A549 (cell line): ENCODE results near the gene CPT1A. TPM values are rescaled to one million over a fixed set of nuclear protein-coding genes. Genes with fewer than 3 reads are reported as not detected.
"Not testable (repeated sequence)": the region's sequence is repeated elsewhere in the genome, so short reads cannot be mapped to it uniquely, and the experiment has no call there.

Source experiments
- ATAC-seq, 2 experiments: fragments of 200-7000 bp in 1 of 2; fragments of >200 bp in 1 of 2; cut with Nextera tagmentation in 1 of 2; cut with Tn5 transposase in 1 of 2; 3 replicates each; pipeline versions ENCODE4 v1.8.0 to v1.9.1; 2018 to 2020; ENCODE audit warnings: mild to moderate bottlenecking in 1 of 2, moderate library complexity in 1 of 2
- CTCF ChIA-PET: fragments of 300-600 bp; sonication (Branson Sonifier 250); formaldehyde crosslinking; extraction: SDS; loops from one replicate; lab custom pipeline; 2021; ENCODE audit warnings: antibody characterized with exemption, inconsistent platforms; lab: Yijun Ruan, JAX
- POLR2A ChIA-PET: fragments of 350-600 bp; formaldehyde crosslinking; extraction: SDS; loops from one replicate; lab custom pipeline; 2021; ENCODE audit warnings: antibody characterized with exemption, inconsistent platforms; lab: Yijun Ruan, JAX
- DNase-seq, 2 experiments: peaks; one replicate each; pipeline versions ENCODE4 v3.0.0 to v3.0.0-alpha.2; 2011 to 2016; ENCODE audit warnings: low read depth in 1 of 2, low spot score in 1 of 2
- FAIRE-seq: peaks from 2 replicates; lab custom pipeline; 2011; peaks lifted over from hg19 to GRCh38; lab: Jason Lieb, UNC
- H3K27ac ChIP-seq, 2 experiments: fragments of >200 bp; sonication (Bioruptor Twin); formaldehyde crosslinking; 3 replicates each; pipeline ENCODE4 v1.5.1; 2016 to 2017
- H3K4me1 ChIP-seq: fragments of >200 bp; sonication (Bioruptor Twin); formaldehyde crosslinking; 3 replicates; pipeline ENCODE4 v1.6.1; 2016
- H3K4me2 ChIP-seq: fragments of >200 bp; sonication (Bioruptor Twin); formaldehyde crosslinking; 3 replicates; pipeline ENCODE4 v1.6.1; 2016
- H3K4me3 ChIP-seq: fragments of >200 bp; sonication (Bioruptor Twin); formaldehyde crosslinking; 3 replicates; pipeline ENCODE4 v1.5.1; 2016
- H3K9me3 ChIP-seq: fragments of >200 bp; sonication (Bioruptor Twin); formaldehyde crosslinking; 3 replicates; pipeline ENCODE4 v1.6.1; 2016
- CBX8 ChIP-seq: fragments of 200-600 bp; sonication (generic); IDR thresholded peaks from 2 replicates; pipeline ENCODE4 v1.6.1; 2016
- CEBPB ChIP-seq, 2 experiments: fragments of >200 bp in 1 of 2; sonication (Bioruptor Twin) in 1 of 2; formaldehyde crosslinking in 1 of 2; IDR thresholded peaks; 2 replicates each; pipeline ENCODE4 v1.6.1; 2012 to 2016
- CTCF ChIP-seq: fragments of >200 bp; sonication (Bioruptor Twin); formaldehyde crosslinking; IDR thresholded peaks from 3 replicates; pipeline ENCODE4 v1.5.1; 2016
- EHMT2 ChIP-seq: fragments of 200-600 bp; sonication (generic); IDR thresholded peaks from 2 replicates; pipeline ENCODE4 v1.6.1; 2016; ENCODE audit warnings: antibody characterized with exemption, low read depth, mild to moderate bottlenecking, moderate library complexity
- HEYL ChIP-seq: fragments of 250-450 bp; sonication (Bioruptor Pico); IDR thresholded peaks from 2 replicates; pipeline ENCODE4 v1.8.0; 2021; ENCODE audit warnings: mild to moderate bottlenecking, moderate library complexity
- HOXA7 ChIP-seq: fragments of 250-450 bp; sonication (Bioruptor Pico); IDR thresholded peaks from 2 replicates; pipeline ENCODE4 v1.5.0; 2020; ENCODE audit warnings: mild to moderate bottlenecking, moderate library complexity
- MAFK ChIP-seq: fragments of 450-650 bp; IDR thresholded peaks from 2 replicates; pipeline ENCODE4 v1.6.1; 2014; ENCODE audit not compliant: partially characterized antibody
- NR3C1 ChIP-seq: fragments of >200 bp; sonication (Bioruptor Twin); formaldehyde crosslinking; IDR thresholded peaks from 3 replicates; pipeline ENCODE4 v1.6.1; 2017
- POLR2A ChIP-seq: IDR thresholded peaks from 2 replicates; pipeline ENCODE4 v1.6.1; 2012; ENCODE audit warnings: mild to moderate bottlenecking, low read length
- RAD21 ChIP-seq, 2 experiments: fragments of >200 bp in 1 of 2; sonication (Bioruptor Twin) in 1 of 2; formaldehyde crosslinking in 1 of 2; IDR thresholded peaks in 1 of 2; conservative IDR thresholded peaks in 1 of 2; 2 replicates in 1 of 2; 3 replicates in 1 of 2; pipeline ENCODE4 v1.6.1; 2012 to 2018; ENCODE audit warnings: inconsistent platforms in 1 of 2
- RARB ChIP-seq: fragments of 250-450 bp; sonication (Bioruptor Pico); IDR thresholded peaks from 2 replicates; pipeline ENCODE4 v1.8.0; 2021; ENCODE audit warnings: mild to moderate bottlenecking, moderate library complexity
- REST ChIP-seq: fragments of 200-600 bp; sonication (generic); IDR thresholded peaks from 2 replicates; pipeline ENCODE4 v1.6.1; 2016; ENCODE audit warnings: antibody characterized with exemption, mild to moderate bottlenecking, moderate library complexity
- SMC3 ChIP-seq: fragments of >200 bp; sonication (Bioruptor Twin); formaldehyde crosslinking; IDR thresholded peaks from 3 replicates; pipeline ENCODE4 v1.6.1; 2018; ENCODE audit warnings: inconsistent platforms
- ZC3H11A ChIP-seq: fragments of 450-650 bp; IDR thresholded peaks from 2 replicates; pipeline ENCODE4 v1.6.1; 2014; ENCODE audit warnings: antibody characterized with exemption, mild to moderate bottlenecking
- WGBS: methylation state at CpG from one replicate; pipeline ENCODE4 v1.1.6; 2017; ENCODE audit errors: missing lambda C conversion rate; 5-methylcytosine and 5-hydroxymethylcytosine counted together
- polyA minus RNA-seq: library from RNA; depleted of rRNA, polyadenylated mRNA; stranded (reverse); fragments of >200 nt; gene quantifications from 2 replicates; pipeline ENCODE4 v1.2.3, GENCODE V29; 2011; rRNA and poly(A)+ RNA removed
- polyA plus RNA-seq, 4 experiments: library from polyadenylated mRNA; depleted of rRNA in 3 of 4; stranded (reverse); fragments of >200 nt; fragmentation: RNase III in 1 of 4; extraction: RNeasy Plus Mini Kit Qiagen cat#74134 plus additional on column Dnase treatment in 1 of 4; gene quantifications; 2 replicates in 3 of 4; 3 replicates in 1 of 4; pipeline ENCODE4 v1.2.3, GENCODE V29; 2011 to 2017
- TF ChIP-seq, protein P1 (sequence below): IDR thresholded peaks from 2 replicates; pipeline ENCODE4 v1.6.1; 2012; ENCODE audit warnings: low read depth, borderline replicate concordance
- TF ChIP-seq, protein P2 (sequence below): IDR thresholded peaks from 2 replicates; pipeline ENCODE4 v1.6.1; 2012

CPT1A gene
- polyA plus RNA-seq (2011; rRNA removed) = 15.0 and 27.5 TPM in 2 replicates
- 9.6 and 12.4 TPM in 2 replicates for polyA plus RNA-seq (2012; cell fraction: cytosol; rRNA removed)
- 23.1 and 25.3 TPM in 2 replicates for polyA plus RNA-seq (2012; cell fraction: nucleus; rRNA removed)
- 19.3 to 21.4 TPM (median 20.5 TPM) in 3 replicates for polyA plus RNA-seq (2017; fragmentation: RNase III; extraction: RNeasy Plus Mini Kit Qiagen cat#74134 plus additional on column Dnase treatment)
- 59.3 and 64.3 TPM in 2 replicates for polyA minus RNA-seq

GRCh38 chr11:68841718-68842426, at the start of gene CPT1A:
Gene CPT1A (minus strand): TSS chr11:68841916. CDS start chr11:68815474, 26,442 bp downstream.
- FAIRE-seq = no peak
- WGBS = 36% methylated on average over 31 of the region's 82 CpGs
- ATAC-seq = peak; percentile 74 to 79
- Histone ChIP-seq H3K9me3 (no peaks in the 10 kb centered on the region), H3K4me3 (peak within 1 kb of the TSS; percentile 86), H3K4me1 (peaks cover 28% of the 10 kb centered on the region), H3K27ac (peak within 1 kb of the TSS; percentile 79 to 93), H3K4me2 (peak within 1 kb of the TSS; percentile 84)
- CTCF ChIA-PET = interaction anchor here (1.1 to 1.2 kb wide), 3 partner anchors 16 to 153 kb away, joined by 3 to 4 read pairs (median 3); no protein-coding TSS in a partner anchor
- POLR2A ChIA-PET = no interaction called here
- no peak for TF ChIP-seq HEYL (CRISPR knock-in tag)
- no peak for TF ChIP-seq MAFK
- no peak for TF ChIP-seq RARB
- no peak for TF ChIP-seq REST
- no peak for TF ChIP-seq CBX8
- peak; percentile 26; the same call in 1 of the 2 replicates for TF ChIP-seq POLR2A
- TF ChIP-seq HOXA7 (CRISPR knock-in tag) = no peak
- TF ChIP-seq, protein P1, sequence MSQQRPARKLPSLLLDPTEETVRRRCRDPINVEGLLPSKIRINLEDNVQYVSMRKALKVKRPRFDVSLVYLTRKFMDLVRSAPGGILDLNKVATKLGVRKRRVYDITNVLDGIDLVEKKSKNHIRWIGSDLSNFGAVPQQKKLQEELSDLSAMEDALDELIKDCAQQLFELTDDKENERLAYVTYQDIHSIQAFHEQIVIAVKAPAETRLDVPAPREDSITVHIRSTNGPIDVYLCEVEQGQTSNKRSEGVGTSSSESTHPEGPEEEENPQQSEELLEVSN = peak; percentile 43; the same call in 1 of the 2 replicates
- no peak for TF ChIP-seq EHMT2
- TF ChIP-seq, protein P2, sequence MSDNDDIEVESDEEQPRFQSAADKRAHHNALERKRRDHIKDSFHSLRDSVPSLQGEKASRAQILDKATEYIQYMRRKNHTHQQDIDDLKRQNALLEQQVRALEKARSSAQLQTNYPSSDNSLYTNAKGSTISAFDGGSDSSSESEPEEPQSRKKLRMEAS = peak; percentile 39; the same call in 1 of the 2 replicates
- peak; percentile 71 to 83 for DNase-seq

GRCh38 chr11:68890490-68891231, 48.9 kb upstream of the CPT1A start:
- 80% methylated on average over 17 of the region's 17 CpGs for WGBS
- ATAC-seq = peak; percentile 14 to 56; a peak in 4 of 6 replicates
- no peak for FAIRE-seq
- Histone ChIP-seq H3K4me3 (no peak overlapping the region), H3K4me1 (no peaks in the 10 kb centered on the region)
- POLR2A ChIA-PET = no interaction called here
- TF ChIP-seq CEBPB (IDR thresholded peaks at IDR 0.05) = no peak
- TF ChIP-seq RAD21 (conservative IDR thresholded peaks at IDR 0.05 in 1 of 2, IDR thresholded peaks at IDR 0.05 in 1 of 2) = peak in 1 of 2 experiments; percentile 2; a peak in 1 of 5 replicates
- TF ChIP-seq, all 56 proteins: peak for 1
- CTCF ChIA-PET = interaction anchor here (0.6 to 3.4 kb wide), 11 partner anchors 8 to 1211 kb away, joined by 3 to 19 read pairs (median 4); no protein-coding TSS in a partner anchor
- Histone ChIP-seq H3K4me2 (no peak overlapping the region), H3K9me3 (no peaks in the 10 kb centered on the region), H3K27ac (no peak overlapping the region)
- DNase-seq = no peak

- H3K27ac ChIP-seq = no peak overlapping the region
- no peaks in the 10 kb centered on the region for H3K9me3 ChIP-seq
- 82% methylated on average over 17 of the region's 18 CpGs for WGBS
- H3K4me2 ChIP-seq = no peak overlapping the region
- H3K4me3 ChIP-seq = no peak overlapping the region
- peak; percentile 82 to 93; a peak in 5 of 6 replicates for ATAC-seq
- POLR2A ChIA-PET = interaction anchor here (0.5 kb wide), 1 partner anchor 87 kb away, joined by 3 read pairs; no protein-coding TSS in a partner anchor
- TF ChIP-seq ZC3H11A (no peak), RARB (no peak), RAD21 (conservative IDR thresholded peaks at IDR 0.05 in 1 of 2, IDR thresholded peaks at IDR 0.05 in 1 of 2) (peak; percentile 46 to 47; a peak in 4 of 5 replicates), CTCF (peak; percentile 47), SMC3 (peak; percentile 53), NR3C1 (no peak)
- TF ChIP-seq, all 56 proteins: peak for 3
- no peaks in the 10 kb centered on the region for H3K4me1 ChIP-seq
- CTCF ChIA-PET = interaction anchor here (0.5 to 3.4 kb wide), 12 partner anchors 9 to 1212 kb away, joined by 3 to 19 read pairs (median 4); no protein-coding TSS in a partner anchor
- DNase-seq = peak; percentile 42 to 52
- no peak for FAIRE-seq
Observed at GRCh38 chr11:68889948-68890446, 48.3 kb upstream of the CPT1A start.

- ATAC-seq, FAIRE-seq, POLR2A ChIA-PET, H3K9me3 ChIP-seq, H3K27ac ChIP-seq, DNase-seq, CTCF ChIA-PET, H3K4me3 ChIP-seq, H3K4me2 ChIP-seq, H3K4me1 ChIP-seq: not testable (repeated sequence)
- WGBS = 92% methylated on average over 15 of the region's 15 CpGs
Observed at GRCh38 chr11:68884827-68885226, 43.1 kb upstream of the CPT1A start.
